HT-29 (cell line): ENCODE data around the gene WDTC1. TPM values are rescaled to one million over a fixed set of nuclear protein-coding genes. Genes with fewer than 3 reads are reported as not detected.

Experiments used
- DNase-seq: peaks from one replicate; pipeline ENCODE4 v3.0.0-alpha.2; 2015; ENCODE audit warnings: low spot score
- total RNA-seq: library from RNA; depleted of rRNA; stranded (reverse); fragments of >200 nt; shearing (Covaris generic); gene quantifications from 2 replicates; pipeline ENCODE4 v1.2.3, GENCODE V29; 2014

WDTC1 gene
- total RNA-seq, 1 experiment from 2014 or later, result 24.3 TPM

DNA sequence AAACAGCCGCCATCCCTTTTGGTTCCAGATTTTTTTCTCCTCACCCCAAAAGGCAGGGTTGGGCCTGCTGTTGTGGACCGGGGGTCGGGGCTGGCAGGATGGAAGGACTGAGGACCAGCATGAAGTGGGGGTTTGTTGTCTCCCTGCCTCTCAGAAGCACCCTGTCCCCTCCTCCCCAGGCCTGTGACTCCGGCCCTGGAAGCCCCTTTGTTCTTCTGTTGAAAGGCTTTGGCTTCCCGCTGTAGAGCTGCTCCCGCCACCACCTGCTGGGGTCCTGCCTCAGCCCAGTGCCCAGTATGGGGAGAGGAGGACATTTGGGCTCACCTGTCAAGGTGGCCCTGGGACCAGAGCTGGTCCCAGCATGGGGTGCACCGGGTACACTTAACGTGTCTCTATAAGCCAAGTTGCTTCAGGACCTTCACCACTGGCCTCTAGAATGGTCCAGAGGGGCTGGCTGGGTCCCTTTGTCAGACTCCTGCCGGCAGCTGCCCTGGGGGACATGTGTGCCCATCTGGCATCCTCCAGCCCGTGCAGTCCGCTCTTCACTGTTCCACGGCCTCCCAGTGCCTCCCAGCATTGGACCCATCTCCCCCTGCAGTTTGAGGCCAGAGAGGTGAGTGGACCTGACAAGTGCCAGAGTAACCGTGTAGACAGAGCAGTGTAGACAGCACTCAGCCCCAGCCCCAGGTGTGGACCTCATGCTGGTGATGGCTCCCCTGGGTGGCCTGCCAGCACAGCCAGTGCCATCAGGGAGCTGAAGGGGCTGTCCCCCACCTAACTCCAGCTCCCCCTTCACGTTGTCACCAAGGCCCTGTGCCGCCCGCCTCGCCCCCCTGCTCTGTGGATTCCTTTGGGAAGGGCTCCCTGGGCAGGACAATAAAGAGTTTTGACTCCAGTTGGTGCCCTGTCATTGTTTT lies 101.3 kb downstream of the WDTC1 start:
- no peak for DNase-seq

- no peak for DNase-seq
Observed at GRCh38 chr1:27336756-27337155, 102.3 kb downstream of the WDTC1 start.

DNA sequence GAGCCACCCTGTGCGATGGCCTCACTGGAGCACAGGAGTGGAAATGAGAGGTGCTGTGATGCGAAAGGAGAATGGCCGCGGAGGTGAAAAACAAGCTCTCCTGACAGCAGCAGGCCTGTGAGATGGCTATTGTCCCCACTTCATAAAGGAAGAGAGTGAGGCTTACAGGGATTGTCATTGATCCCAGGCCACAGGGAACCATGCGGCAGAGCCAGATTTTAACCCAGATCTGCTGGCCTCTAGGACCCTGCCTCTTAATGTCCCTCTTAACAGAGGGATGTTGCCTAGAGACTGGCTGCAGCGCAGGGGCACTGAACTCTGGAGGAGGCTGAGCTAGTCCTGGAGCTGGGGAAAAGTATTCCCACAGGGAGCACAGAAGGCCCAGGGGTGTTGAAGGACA lies 104.3 kb downstream of the WDTC1 start:
- no peak for DNase-seq

DNA sequence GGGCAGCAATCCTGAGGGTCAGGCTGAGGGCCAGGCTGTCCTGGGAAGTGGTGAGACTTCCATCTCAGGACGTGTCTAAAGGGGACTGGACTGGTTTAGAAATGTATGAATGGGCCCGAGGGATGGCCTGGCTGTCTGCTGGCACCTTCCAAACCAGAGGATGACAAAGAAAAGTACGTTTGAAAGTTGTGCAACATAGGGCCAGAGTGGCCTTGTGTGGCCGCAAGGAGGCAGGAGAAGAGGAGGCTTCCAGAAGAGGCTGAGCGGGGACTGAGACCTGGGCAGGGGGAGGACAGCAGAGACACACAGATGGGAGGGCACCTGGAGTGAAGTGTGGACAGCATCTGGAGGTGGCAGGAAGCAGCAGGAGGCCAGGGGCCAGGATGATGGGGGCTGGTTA lies 104.8 kb downstream of the WDTC1 start:
- no peak for DNase-seq

- DNase-seq, result peak; percentile 84
Observed at GRCh38 chr1:27341525-27342252, 107.3 kb downstream of the WDTC1 start, which contains the start of gene SYTL1. Gene SYTL1 (plus strand): TSS chr1:27342022. CDS start chr1:27345335, 3,313 bp downstream.

- DNase-seq, result peak; percentile 25
Observed at GRCh38 chr1:27342391-27342777, 108.0 kb downstream of the WDTC1 start.

DNA sequence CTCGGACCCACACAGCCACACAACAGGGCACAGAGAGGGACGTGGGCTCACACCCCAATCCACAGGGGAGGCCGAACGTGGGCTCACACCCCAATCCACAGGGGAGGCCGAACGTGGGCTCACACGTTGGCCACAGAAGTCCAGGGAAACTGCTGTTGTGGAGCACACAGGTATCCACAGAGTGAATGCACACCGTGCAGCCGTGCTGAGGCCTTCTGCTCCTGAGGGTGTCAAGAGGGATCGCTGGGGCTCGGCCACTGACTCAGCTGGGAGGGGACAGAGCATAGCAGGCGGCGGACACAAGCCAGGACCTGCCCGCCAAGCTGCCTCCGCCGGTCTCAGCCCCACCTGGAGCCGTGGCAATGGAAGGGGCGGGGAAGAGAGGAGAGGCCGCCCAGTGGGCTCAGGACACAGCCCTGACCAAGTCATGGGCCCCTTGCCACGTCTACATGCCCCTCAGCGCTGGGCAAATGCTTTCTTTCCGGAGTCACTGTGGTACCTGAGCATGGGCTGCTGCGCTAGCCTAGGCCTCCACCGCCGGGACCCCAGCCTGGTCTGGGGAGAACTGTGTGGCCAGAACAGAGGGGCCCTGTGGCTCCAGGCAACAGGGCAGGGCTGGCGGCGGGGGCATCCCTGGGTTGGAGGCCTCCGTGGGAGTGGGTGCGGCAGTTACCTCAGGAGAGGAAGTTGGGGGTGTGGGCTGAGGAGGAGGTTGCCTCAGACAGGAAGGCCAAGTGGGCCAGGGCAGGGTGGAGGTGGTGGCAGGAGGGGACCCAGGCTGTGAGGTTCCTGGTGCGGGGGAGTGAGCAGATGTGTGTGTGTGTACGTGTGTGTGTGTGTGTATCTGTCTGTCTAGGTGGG lies 108.6 kb downstream of the WDTC1 start:
- DNase-seq, result peak; percentile 73

GRCh38 chr1:27343639-27344025 lies 109.2 kb downstream of the WDTC1 start:
- peak; percentile 39 for DNase-seq

- no peak for DNase-seq
Observed at GRCh38 chr1:27345272-27345671, 110.8 kb downstream of the WDTC1 start.

DNA sequence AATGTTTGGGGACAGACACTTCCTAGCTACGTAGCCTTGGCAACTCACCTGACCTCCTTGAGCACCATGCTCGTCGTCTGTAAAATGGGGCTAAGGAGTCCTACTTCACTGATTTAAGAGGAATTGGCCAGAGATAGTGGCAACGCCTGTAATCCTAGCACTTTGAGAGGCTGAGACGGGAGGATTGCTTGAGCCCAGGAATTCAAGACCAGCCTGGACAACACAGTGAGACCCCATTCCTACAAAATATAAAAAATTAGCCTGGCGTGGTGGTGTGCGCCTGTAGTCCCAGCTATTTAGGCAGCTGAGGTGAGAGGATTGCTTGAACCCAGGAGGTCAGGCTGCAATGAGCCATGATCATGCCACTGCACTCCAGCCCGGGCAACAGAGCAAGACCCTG lies 111.9 kb downstream of the WDTC1 start:
- no peak for DNase-seq

- DNase-seq, result no peak
Observed at GRCh38 chr1:27346991-27347624, 112.7 kb downstream of the WDTC1 start.

- peak; percentile 81 for DNase-seq
Observed at GRCh38 chr1:27348861-27349783, 114.7 kb downstream of the WDTC1 start.

DNA sequence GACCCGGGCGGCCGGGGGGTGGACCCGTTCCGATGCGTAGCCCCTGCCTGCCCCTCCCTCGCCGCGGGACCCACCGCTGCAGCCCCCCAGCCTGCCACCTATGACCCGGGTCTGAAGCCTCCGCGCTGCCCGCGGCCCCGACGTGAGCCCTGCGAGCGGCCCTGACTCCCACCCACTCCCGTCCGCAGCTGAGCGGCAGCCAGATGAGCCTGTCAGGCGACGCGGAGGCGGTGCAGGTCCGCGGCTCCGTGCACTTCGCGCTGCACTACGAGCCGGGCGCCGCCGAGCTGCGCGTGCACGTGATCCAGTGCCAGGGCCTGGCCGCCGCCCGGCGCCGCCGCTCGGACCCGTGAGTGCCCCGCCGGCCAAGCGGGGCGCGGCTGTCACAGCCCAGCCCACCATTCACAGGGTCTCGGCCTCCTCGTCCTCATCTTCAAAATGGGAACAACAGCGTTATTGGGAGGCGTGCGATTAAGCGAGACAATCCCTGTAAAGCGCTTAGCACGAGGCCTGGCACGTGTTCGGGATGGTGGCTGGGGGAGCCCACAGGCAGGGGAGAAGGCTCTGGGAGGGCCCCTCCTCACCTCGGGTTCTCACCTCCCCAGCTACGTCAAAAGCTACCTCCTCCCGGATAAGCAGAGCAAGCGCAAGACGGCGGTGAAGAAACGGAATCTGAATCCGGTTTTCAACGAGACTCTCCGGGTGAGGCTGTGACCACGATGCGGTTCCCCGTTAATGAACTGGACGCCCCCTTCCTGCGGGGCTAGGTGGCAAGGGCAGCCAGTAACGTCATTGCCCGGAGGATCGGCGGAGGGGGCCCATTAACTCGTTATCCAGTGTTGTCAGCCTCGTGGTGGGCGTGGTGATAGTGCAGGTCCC lies 115.6 kb downstream of the WDTC1 start:
- peak; percentile 76 for DNase-seq

GRCh38 chr1:27350663-27351540 lies 116.5 kb downstream of the WDTC1 start:
- DNase-seq, result no peak

DNA sequence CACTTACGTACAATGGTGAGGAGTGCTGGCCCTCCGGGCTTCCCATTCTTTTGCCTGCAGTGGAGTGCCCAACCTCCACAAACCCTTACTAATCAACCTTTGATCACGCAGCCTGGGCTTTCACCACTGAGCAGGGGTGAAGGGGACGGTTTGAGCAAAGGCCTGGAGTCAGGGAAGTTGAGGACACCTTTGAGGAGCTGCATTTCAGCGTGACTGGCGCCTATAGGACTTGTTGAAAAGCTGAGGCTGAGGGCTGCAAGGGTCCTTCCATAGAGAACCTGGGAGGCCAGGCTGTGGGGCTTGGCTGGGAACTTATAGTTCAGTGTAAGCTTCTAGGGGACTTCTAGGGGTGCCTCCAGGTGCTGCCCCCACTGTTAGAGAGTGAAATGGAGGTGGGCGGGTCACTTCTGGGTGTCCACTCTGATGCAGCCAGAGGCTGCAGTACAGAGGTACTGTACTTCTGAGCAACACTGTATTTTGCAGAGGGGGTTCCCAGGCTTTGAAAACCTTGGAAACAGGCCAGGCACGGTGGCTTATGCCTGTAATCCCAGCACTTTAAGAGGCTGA lies 117.2 kb downstream of the WDTC1 start:
- DNase-seq, result no peak

DNA sequence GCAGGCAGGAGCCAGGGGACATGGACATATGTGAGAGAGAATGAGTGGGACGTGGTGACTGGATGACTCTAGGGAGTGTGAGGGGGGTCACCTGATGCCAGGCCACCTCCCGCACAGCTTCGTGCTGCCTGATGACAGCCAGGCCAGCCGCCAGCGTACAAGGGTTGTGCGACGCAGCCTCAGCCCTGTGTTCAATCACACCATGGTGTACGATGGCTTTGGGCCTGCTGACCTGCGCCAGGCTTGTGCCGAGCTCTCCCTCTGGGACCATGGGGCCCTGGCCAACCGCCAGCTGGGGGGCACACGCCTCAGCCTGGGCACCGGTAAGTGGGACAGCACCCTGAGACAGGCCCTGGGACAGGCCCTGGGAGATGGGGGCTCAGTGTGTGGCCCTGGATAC lies 118.7 kb downstream of the WDTC1 start:
- no peak for DNase-seq

GRCh38 chr1:27353629-27354028 lies 119.2 kb downstream of the WDTC1 start:
- DNase-seq, result no peak

- DNase-seq, result no peak
Observed at GRCh38 chr1:27355683-27356082, 121.3 kb downstream of the WDTC1 start.
